GM12878 (cell line): ENCODE data around the gene PCDHA1. TPM values are rescaled to one million over a fixed set of nuclear protein-coding genes. Genes with fewer than 3 reads are reported as not detected.

Source experiments
- ATAC-seq: fragments of 200-7000 bp; cut with Tn5 transposase; 3 replicates; pipeline ENCODE4 v1.9.1; 2020; ENCODE audit warnings: mild to moderate bottlenecking, moderate library complexity
- BruUV-seq: library from RNA; stranded (reverse); fragments of 400-500 nt; replicated peaks from 2 replicates; lab custom pipeline; 2021; lab: Mats Ljungman, UMichigan
- CTCF ChIA-PET: fragments of 300-600 bp; sonication (Branson Sonifier 250); formaldehyde crosslinking; extraction: SDS; loops from one replicate; lab custom pipeline; 2021; ENCODE audit warnings: inconsistent platforms; lab: Yijun Ruan, JAX
- POLR2A ChIA-PET: fragments of 350-600 bp; formaldehyde crosslinking; extraction: SDS; loops from one replicate; lab custom pipeline; 2021; ENCODE audit warnings: inconsistent platforms; lab: Charles Lee
- RAD21 ChIA-PET: fragments of 300-600 bp; sonication (Branson Sonifier 250); formaldehyde crosslinking; loops from one replicate; lab custom pipeline; 2023; ENCODE audit warnings: antibody characterized with exemption; ENCODE audit not compliant: unreplicated experiment; lab: Charles Lee
- SMC1A ChIA-PET: fragments of 300-600 bp; sonication (Branson Sonifier 250); formaldehyde crosslinking; loops from one replicate; lab custom pipeline; 2023; ENCODE audit not compliant: unreplicated experiment, uncharacterized antibody; lab: Charles Lee
- DNase-seq: peaks from one replicate; pipeline ENCODE4 v3.0.0-alpha.2; 2011; ENCODE audit warnings: low read depth, low spot score
- FAIRE-seq: peaks from 3 replicates; lab custom pipeline; 2011; peaks lifted over from hg19 to GRCh38; lab: Jason Lieb, UNC
- H2AFZ ChIP-seq: 2 replicates; pipeline ENCODE4 v1.6.0; 2011; ENCODE audit warnings: low read depth, low read length, control low read depth; ENCODE audit not compliant: control insufficient read depth
- H3K27ac ChIP-seq: 2 replicates; pipeline ENCODE4 v1.5.1; 2011; ENCODE audit warnings: control low read depth; ENCODE audit not compliant: control insufficient read depth, insufficient read depth
- H3K27me3 ChIP-seq, 2 experiments: replicated peaks in 1 of 2; 2 replicates each; pipeline versions ENCODE4 v1.6.0 to v1.6.1; 2011; ENCODE audit warnings: low read length in 1 of 2; ENCODE audit not compliant: control insufficient read depth in 2 of 2, insufficient read depth in 2 of 2
- H3K36me3 ChIP-seq, 2 experiments: 2 replicates each; pipeline ENCODE4 v1.5.1; 2011; ENCODE audit warnings: low read length in 1 of 2; ENCODE audit not compliant: control insufficient read depth in 2 of 2, insufficient read depth in 2 of 2
- H3K4me1 ChIP-seq: 2 replicates; pipeline ENCODE4 v1.6.1; 2011; ENCODE audit warnings: mild to moderate bottlenecking, low read length, moderate library complexity, mixed read lengths; ENCODE audit not compliant: control insufficient read depth, insufficient read depth
- H3K4me2 ChIP-seq: 2 replicates; pipeline ENCODE4 v1.6.0; 2011; ENCODE audit warnings: control low read depth; ENCODE audit not compliant: control insufficient read depth, insufficient read depth
- H3K4me3 ChIP-seq: fragments of 200-600 bp; sonication (generic); 2 replicates; pipeline ENCODE4 v1.5.1; 2016
- H3K79me2 ChIP-seq: 2 replicates; pipeline ENCODE4 v1.6.0; 2011; ENCODE audit warnings: low read length; ENCODE audit not compliant: control insufficient read depth, insufficient read depth
- H3K9ac ChIP-seq: 2 replicates; pipeline ENCODE4 v1.8.0; 2011; ENCODE audit warnings: low read length, control low read depth, mixed read lengths; ENCODE audit not compliant: control insufficient read depth, insufficient read depth
- H3K9me3 ChIP-seq: replicated peaks from 3 replicates; pipeline ENCODE4 v1.5.1; 2011; ENCODE audit warnings: mild to moderate bottlenecking, low read length; ENCODE audit not compliant: control insufficient read depth, insufficient read depth
- H4K20me1 ChIP-seq: 2 replicates; pipeline ENCODE4 v1.6.0; 2011; ENCODE audit not compliant: control insufficient read depth, insufficient read depth
- BCL11A ChIP-seq: IDR thresholded peaks from 2 replicates; pipeline ENCODE4 v1.6.1; 2011; ENCODE audit warnings: low read depth, low read length
- ETV6 ChIP-seq, 2 experiments: fragments of 450-650 bp in 1 of 2; IDR thresholded peaks in 1 of 2; conservative IDR thresholded peaks in 1 of 2; 2 replicates each; pipeline ENCODE4 v1.6.1; 2014; ENCODE audit warnings: antibody characterized with exemption in 1 of 2, borderline replicate concordance in 1 of 2, low read depth in 1 of 2, mild to moderate bottlenecking in 1 of 2, moderate library complexity in 1 of 2
- FOXK2 ChIP-seq: fragments of 450-650 bp; IDR thresholded peaks from 2 replicates; pipeline ENCODE4 v1.6.1; 2017; ENCODE audit warnings: mild to moderate bottlenecking, moderate library complexity
- FOXM1 ChIP-seq: IDR thresholded peaks from 2 replicates; pipeline ENCODE4 v1.6.1; 2012; ENCODE audit warnings: low read depth, mild to moderate bottlenecking, inconsistent platforms, low read length, moderate library complexity
- IKZF2 ChIP-seq, 2 experiments: fragments of 450-650 bp; IDR thresholded peaks; 2 replicates each; pipeline ENCODE4 v1.6.1; 2017; ENCODE audit warnings: mild to moderate bottlenecking in 2 of 2, moderate library complexity in 2 of 2
- KLF5 ChIP-seq: fragments of 450-650 bp; IDR thresholded peaks from 2 replicates; pipeline ENCODE4 v1.6.1; 2014; ENCODE audit warnings: mild to moderate bottlenecking; ENCODE audit not compliant: partially characterized antibody
- MEF2A ChIP-seq: IDR thresholded peaks from 2 replicates; pipeline ENCODE4 v1.6.1; 2011; ENCODE audit warnings: low read depth, mild to moderate bottlenecking, low read length, moderate library complexity; ENCODE audit not compliant: insufficient read depth
- MYC ChIP-seq: IDR thresholded peaks from 2 replicates; pipeline ENCODE4 v1.6.1; 2011; ENCODE audit warnings: mild to moderate bottlenecking, low read length, moderate library complexity, inconsistent platforms; ENCODE audit not compliant: insufficient read depth, insufficient replicate concordance, insufficient read length, severe bottlenecking
- NBN ChIP-seq: fragments of 450-650 bp; IDR thresholded peaks from 2 replicates; pipeline ENCODE4 v1.6.1; 2016
- NR2C1 ChIP-seq: fragments of 450-650 bp; IDR thresholded peaks from 2 replicates; pipeline ENCODE4 v1.6.1; 2017; ENCODE audit warnings: antibody characterized with exemption, mild to moderate bottlenecking, moderate library complexity
- POLR2A ChIP-seq: IDR thresholded peaks from 2 replicates; pipeline ENCODE4 v1.6.1; 2011; ENCODE audit warnings: low read depth, mild to moderate bottlenecking, low read length
- SIN3A ChIP-seq: IDR thresholded peaks from 2 replicates; pipeline ENCODE4 v1.6.1; 2012; ENCODE audit warnings: low read depth, low read length, improper control_type of control experiment
- TCF3 ChIP-seq: IDR thresholded peaks from 2 replicates; pipeline ENCODE4 v1.6.1; 2012; ENCODE audit warnings: low read depth, mild to moderate bottlenecking, low read length, borderline replicate concordance; ENCODE audit not compliant: insufficient read depth
- USF2 ChIP-seq: IDR thresholded peaks from 2 replicates; pipeline ENCODE4 v1.6.1; 2011; ENCODE audit warnings: low read depth, low read length, improper control_type of control experiment, borderline replicate concordance
- ZZZ3 ChIP-seq: IDR thresholded peaks from 2 replicates; pipeline ENCODE4 v1.6.1; 2011; ENCODE audit warnings: low read depth; ENCODE audit not compliant: control insufficient read depth, insufficient read length
- WGBS: methylation state at CpG from one replicate; pipeline ENCODE4 v1.1.6; 2016; ENCODE audit warnings: low lambda C conversion rate; ENCODE audit not compliant: insufficient replicate concordance, insufficient coverage; ENCODE audit errors: missing lambda C conversion rate; 5-methylcytosine and 5-hydroxymethylcytosine counted together
- in situ Hi-C: fragments of 300-500 bp; cut with MboI; formaldehyde crosslinking; loops from 9 replicates; pipeline ENCODE4 v1.14.3; 2018; ENCODE audit warnings: mixed read lengths
- intact Hi-C: fragments of 100-400 bp; cut with micrococcal nuclease; formaldehyde crosslinking; loops from one replicate; pipeline ENCODE4 v1.14.2; 2022; ENCODE audit not compliant: unreplicated experiment
- polyA plus RNA-seq, 11 experiments: library from polyadenylated mRNA; depleted of rRNA in 4 of 11; unstranded in 6 of 11; stranded (reverse) in 5 of 11; fragments of >200 nt; fragmentation: Nextera tagmentation in 4 of 11; fragmentation: Illumina TruSeq in 1 of 11; extraction: Ambion mirVana in 4 of 11; extraction: Trizol in 1 of 11; gene quantifications; 1 replicate in 1 of 11; 2 replicates in 10 of 11; pipeline versions ENCODE4 v1.2.1 to v1.2.3, GENCODE V29; 2011 to 2016; ENCODE audit warnings: inconsistent platforms in 2 of 11, missing spikeins in 2 of 11, low read depth in 1 of 11
- total RNA-seq, 4 experiments: library from RNA; depleted of rRNA in 3 of 4; stranded (reverse); fragments of >200 nt in 3 of 4; fragmentation: Illumina TruSeq in 1 of 4; extraction: Trizol in 1 of 4; gene quantifications; 2 replicates each; pipeline versions ENCODE4 v1.2.1 to v1.2.3, GENCODE V29; 2013 to 2021
- TF ChIP-seq, protein P1 (sequence below): fragments of 450-650 bp; IDR thresholded peaks from 2 replicates; pipeline ENCODE4 v1.6.1; 2017; ENCODE audit warnings: antibody characterized with exemption, mild to moderate bottlenecking, moderate library complexity

PCDHA1 gene
- total and polyA plus RNA-seq, 10 of the 15 experiments (the other 5 are each of a cell fraction or from before 2014, with no cell fraction given) = 0.03 TPM; not detected in 9

DNA sequence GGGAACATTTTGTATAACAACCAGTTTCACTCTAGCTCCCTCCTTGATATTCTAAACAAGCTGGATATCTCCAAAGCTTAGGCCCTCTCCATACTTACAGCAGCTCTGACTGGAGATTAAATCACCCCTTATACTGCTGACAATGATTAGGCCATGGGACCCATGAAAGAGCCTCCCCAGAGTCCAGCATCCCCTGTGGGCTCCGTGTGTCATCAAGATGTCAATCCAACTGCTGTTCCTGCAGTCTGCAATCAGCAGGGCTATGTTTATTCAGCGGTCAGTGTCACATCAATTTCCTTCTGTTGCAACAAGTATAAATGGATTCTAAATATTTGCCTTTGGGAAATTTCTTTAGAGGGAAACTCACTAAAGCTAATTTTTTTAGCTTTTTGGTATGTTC is 206.9 kb downstream of the PCDHA1 start:
- ChIA-PET SMC1A (no interaction called here), POLR2A (no interaction called here), CTCF (no interaction called here), RAD21 (no interaction called here)
- 40% methylated on average over 2 of the region's 2 CpGs for WGBS
- H3K27me3 ChIP-seq = no peaks in the 10 kb centered on the region
- intact Hi-C loops = no loop called here
- no peak for ATAC-seq
- no peaks in the 10 kb centered on the region for H3K36me3 ChIP-seq
- DNase-seq = no peak
- H4K20me1 ChIP-seq = no peaks in the 10 kb centered on the region
- no peak overlapping the region for H3K4me2 ChIP-seq
- H2AFZ ChIP-seq = no peak overlapping the region
- H3K9me3 ChIP-seq = no peaks in the 10 kb centered on the region
- no peaks in the 10 kb centered on the region for H3K4me1 ChIP-seq
- no peak overlapping the region for H3K27ac ChIP-seq
- in situ Hi-C loops = no loop called here
- TF ChIP-seq ETV6 (conservative IDR thresholded peaks at IDR 0.05 in 1 of 2, IDR thresholded peaks at IDR 0.05 in 1 of 2; ENCODE audit: borderline replicate concordance in 1 of 2, low read depth in 1 of 2) = no peak
- no peak for TF ChIP-seq FOXM1
- no peak for TF ChIP-seq BCL11A
- no peak for TF ChIP-seq IKZF2 (IDR thresholded peaks at IDR 0.05)
- no peak for TF ChIP-seq ZZZ3
- no peak for TF ChIP-seq KLF5
- TF ChIP-seq MEF2A = no peak
- no peak for TF ChIP-seq TCF3
- TF ChIP-seq POLR2A = no peak
- BruUV-seq = no TSS peak
- no peaks in the 10 kb centered on the region for H3K79me2 ChIP-seq
- no peak overlapping the region for H3K9ac ChIP-seq
- H3K4me3 ChIP-seq = no peak overlapping the region
- no peak for FAIRE-seq

GRCh38 chr5:140996060-140996459 is 210.1 kb downstream of the PCDHA1 start:
- no peaks in the 10 kb centered on the region for H4K20me1 ChIP-seq
- DNase-seq (no peak), ATAC-seq (no peak), FAIRE-seq (no peak)
- no peak overlapping the region for H2AFZ ChIP-seq
- no peak overlapping the region for H3K27ac ChIP-seq
- intact Hi-C loops = no loop called here
- no peaks in the 10 kb centered on the region for H3K79me2 ChIP-seq
- H3K9me3 ChIP-seq = no peaks in the 10 kb centered on the region
- CTCF ChIA-PET = no interaction called here
- POLR2A ChIA-PET = no interaction called here
- no peaks in the 10 kb centered on the region for H3K27me3 ChIP-seq
- H3K36me3 ChIP-seq = no peaks in the 10 kb centered on the region
- 0% methylated on average over 1 of the region's 1 CpG for WGBS
- no peak overlapping the region for H3K4me2 ChIP-seq
- H3K4me1 ChIP-seq = no peaks in the 10 kb centered on the region
- no TSS peak for BruUV-seq
- H3K4me3 ChIP-seq = no peak overlapping the region
- in situ Hi-C loops = no loop called here
- RAD21 ChIA-PET = no interaction called here
- SMC1A ChIA-PET = no interaction called here
- no peak overlapping the region for H3K9ac ChIP-seq
- TF ChIP-seq MYC (no peak), USF2 (no peak), NR2C1 (no peak), SIN3A (no peak), FOXK2 (no peak), NBN (no peak)
- TF ChIP-seq, protein P1, sequence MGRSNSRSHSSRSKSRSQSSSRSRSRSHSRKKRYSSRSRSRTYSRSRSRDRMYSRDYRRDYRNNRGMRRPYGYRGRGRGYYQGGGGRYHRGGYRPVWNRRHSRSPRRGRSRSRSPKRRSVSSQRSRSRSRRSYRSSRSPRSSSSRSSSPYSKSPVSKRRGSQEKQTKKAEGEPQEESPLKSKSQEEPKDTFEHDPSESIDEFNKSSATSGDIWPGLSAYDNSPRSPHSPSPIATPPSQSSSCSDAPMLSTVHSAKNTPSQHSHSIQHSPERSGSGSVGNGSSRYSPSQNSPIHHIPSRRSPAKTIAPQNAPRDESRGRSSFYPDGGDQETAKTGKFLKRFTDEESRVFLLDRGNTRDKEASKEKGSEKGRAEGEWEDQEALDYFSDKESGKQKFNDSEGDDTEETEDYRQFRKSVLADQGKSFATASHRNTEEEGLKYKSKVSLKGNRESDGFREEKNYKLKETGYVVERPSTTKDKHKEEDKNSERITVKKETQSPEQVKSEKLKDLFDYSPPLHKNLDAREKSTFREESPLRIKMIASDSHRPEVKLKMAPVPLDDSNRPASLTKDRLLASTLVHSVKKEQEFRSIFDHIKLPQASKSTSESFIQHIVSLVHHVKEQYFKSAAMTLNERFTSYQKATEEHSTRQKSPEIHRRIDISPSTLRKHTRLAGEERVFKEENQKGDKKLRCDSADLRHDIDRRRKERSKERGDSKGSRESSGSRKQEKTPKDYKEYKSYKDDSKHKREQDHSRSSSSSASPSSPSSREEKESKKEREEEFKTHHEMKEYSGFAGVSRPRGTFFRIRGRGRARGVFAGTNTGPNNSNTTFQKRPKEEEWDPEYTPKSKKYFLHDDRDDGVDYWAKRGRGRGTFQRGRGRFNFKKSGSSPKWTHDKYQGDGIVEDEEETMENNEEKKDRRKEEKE = no peak
